Neural cell (in vitro differentiated cells): Measurements from ENCODE around the gene PCSK9. TPM values are rescaled to one million over a fixed set of nuclear protein-coding genes. Genes with fewer than 3 reads are reported as not detected.

Experiments
- H2AFZ ChIP-seq: fragments of 200-600, 300-800 bp; sonication (generic), shearing (Covaris generic); 2 replicates; pipeline ENCODE4 v1.6.0; 2014; ENCODE audit warnings: low read depth, mild to moderate bottlenecking, antibody characterized with exemption, low read length, moderate library complexity
- H3F3A ChIP-seq: fragments of 200-600 bp; shearing (Covaris generic); 2 replicates; pipeline ENCODE4 v1.6.1; 2016; ENCODE audit warnings: mild to moderate bottlenecking, moderate library complexity, mixed read lengths, antibody characterized with exemption, low read length; ENCODE audit not compliant: insufficient read depth, poor library complexity, severe bottlenecking
- H3K27ac ChIP-seq: fragments of 200-600, 300-800 bp; sonication (generic), shearing (Covaris generic); 2 replicates; pipeline ENCODE4 v1.5.1; 2014; ENCODE audit warnings: mild to moderate bottlenecking, low read length, moderate library complexity
- H3K27me3 ChIP-seq: fragments of 300-800, 200-600 bp; sonication (generic), shearing (Covaris generic); 2 replicates; pipeline ENCODE4 v1.6.0; 2014; ENCODE audit warnings: mild to moderate bottlenecking, low read depth, low read length, moderate library complexity; ENCODE audit not compliant: insufficient read depth
- H3K36me3 ChIP-seq: fragments of 300-800, 200-600 bp; sonication (generic), shearing (Covaris generic); 2 replicates; pipeline ENCODE4 v1.5.1; 2014; ENCODE audit warnings: mild to moderate bottlenecking, antibody characterized with exemption, low read length, moderate library complexity; ENCODE audit not compliant: insufficient read depth
- H3K4me2 ChIP-seq: fragments of 300-800, 200-600 bp; sonication (generic), shearing (Covaris generic); 2 replicates; pipeline ENCODE4 v1.6.0; 2014; ENCODE audit warnings: mild to moderate bottlenecking, low read length
- H3K4me3 ChIP-seq: fragments of 300-800, 200-600 bp; sonication (generic), shearing (Covaris generic); 2 replicates; pipeline ENCODE4 v1.5.1; 2014; ENCODE audit warnings: mild to moderate bottlenecking, low read length, moderate library complexity
- H3K79me2 ChIP-seq: fragments of 200-600 bp; shearing (Covaris generic); replicated peaks from 2 replicates; pipeline ENCODE4 v1.6.0; 2014; ENCODE audit warnings: mild to moderate bottlenecking, low read length, moderate library complexity; ENCODE audit not compliant: insufficient read depth
- H3K9ac ChIP-seq: fragments of 300-800, 200-600 bp; sonication (generic), shearing (Covaris generic); 2 replicates; pipeline ENCODE4 v1.6.1; 2016; ENCODE audit warnings: mild to moderate bottlenecking, low read length, mixed read lengths
- H3K9me2 ChIP-seq: fragments of 200-600 bp; shearing (Covaris generic); 2 replicates; pipeline ENCODE4 v1.6.1; 2016; ENCODE audit warnings: mild to moderate bottlenecking, low read length, mixed read lengths; ENCODE audit not compliant: insufficient read depth
- H3K9me3 ChIP-seq: fragments of 200-600, 300-800 bp; sonication (generic), shearing (Covaris generic); 2 replicates; pipeline ENCODE4 v1.6.1; 2016; ENCODE audit warnings: mild to moderate bottlenecking, mixed run types, low read length, moderate library complexity, mixed read lengths
- H4K20me1 ChIP-seq: fragments of 200-600 bp; shearing (Covaris generic); 2 replicates; pipeline ENCODE4 v1.6.1; 2016; ENCODE audit warnings: mild to moderate bottlenecking, mixed run types; ENCODE audit not compliant: insufficient read depth
- EP300 ChIP-seq: fragments of 450-650 bp; conservative IDR thresholded peaks from 2 replicates; pipeline ENCODE4 v1.6.1; 2014; ENCODE audit warnings: antibody characterized with exemption, mild to moderate bottlenecking, moderate library complexity; ENCODE audit not compliant: poor library complexity, severe bottlenecking
- EZH2 ChIP-seq: fragments of 200-600, 300-800 bp; shearing (Covaris generic), sonication (generic); IDR thresholded peaks from 2 replicates; pipeline ENCODE4 v1.6.1; 2014; ENCODE audit warnings: antibody characterized with exemption, low read length, borderline replicate concordance, mild to moderate bottlenecking; ENCODE audit not compliant: insufficient read depth, poor library complexity, severe bottlenecking
- MXI1 ChIP-seq: fragments of 450-650 bp; conservative IDR thresholded peaks from 2 replicates; pipeline ENCODE4 v1.6.1; 2014; ENCODE audit warnings: antibody characterized with exemption, mild to moderate bottlenecking; ENCODE audit not compliant: poor library complexity, severe bottlenecking
- POLR2AphosphoS5 ChIP-seq: IDR thresholded peaks from 2 replicates; pipeline ENCODE4 v1.6.1; 2012
- RAD21 ChIP-seq: fragments of 450-650 bp; conservative IDR thresholded peaks from 2 replicates; pipeline ENCODE4 v1.6.1; 2014; ENCODE audit warnings: antibody characterized with exemption, mild to moderate bottlenecking, moderate library complexity
- SMC3 ChIP-seq: fragments of 450-650 bp; conservative IDR thresholded peaks from 2 replicates; pipeline ENCODE4 v1.6.1; 2014; ENCODE audit warnings: antibody characterized with exemption, mild to moderate bottlenecking, moderate library complexity; ENCODE audit not compliant: poor library complexity
- TAF1 ChIP-seq: IDR thresholded peaks from 2 replicates; pipeline ENCODE4 v1.6.1; 2012; ENCODE audit warnings: low read depth
- polyA plus RNA-seq: library from polyadenylated mRNA; depleted of rRNA; stranded (reverse); fragments of >200 nt; gene quantifications from 2 replicates; pipeline ENCODE4 v1.2.3, GENCODE V29; 2014
- TF ChIP-seq, protein P1 (sequence below): IDR thresholded peaks from 2 replicates; pipeline ENCODE4 v1.6.1; 2012; ENCODE audit warnings: borderline replicate concordance
- TF ChIP-seq, protein P2 (sequence below): fragments of 450-650 bp; IDR thresholded peaks from 2 replicates; pipeline ENCODE4 v1.5.1; 2014; ENCODE audit warnings: antibody characterized with exemption, mild to moderate bottlenecking, moderate library complexity; ENCODE audit not compliant: poor library complexity, severe bottlenecking

PCSK9 gene
- polyA plus RNA-seq, 1 donor from 2014 or later: not detected

GRCh38 chr1:55081188-55081904, 42.0 kb downstream of the PCSK9 start:
- H2AFZ ChIP-seq: no peak overlapping the region
- H3K9me2 ChIP-seq: no peaks in the 10 kb centered on the region
- no peaks in the 10 kb centered on the region for H3K9me3 ChIP-seq
- TF ChIP-seq, protein P1, sequence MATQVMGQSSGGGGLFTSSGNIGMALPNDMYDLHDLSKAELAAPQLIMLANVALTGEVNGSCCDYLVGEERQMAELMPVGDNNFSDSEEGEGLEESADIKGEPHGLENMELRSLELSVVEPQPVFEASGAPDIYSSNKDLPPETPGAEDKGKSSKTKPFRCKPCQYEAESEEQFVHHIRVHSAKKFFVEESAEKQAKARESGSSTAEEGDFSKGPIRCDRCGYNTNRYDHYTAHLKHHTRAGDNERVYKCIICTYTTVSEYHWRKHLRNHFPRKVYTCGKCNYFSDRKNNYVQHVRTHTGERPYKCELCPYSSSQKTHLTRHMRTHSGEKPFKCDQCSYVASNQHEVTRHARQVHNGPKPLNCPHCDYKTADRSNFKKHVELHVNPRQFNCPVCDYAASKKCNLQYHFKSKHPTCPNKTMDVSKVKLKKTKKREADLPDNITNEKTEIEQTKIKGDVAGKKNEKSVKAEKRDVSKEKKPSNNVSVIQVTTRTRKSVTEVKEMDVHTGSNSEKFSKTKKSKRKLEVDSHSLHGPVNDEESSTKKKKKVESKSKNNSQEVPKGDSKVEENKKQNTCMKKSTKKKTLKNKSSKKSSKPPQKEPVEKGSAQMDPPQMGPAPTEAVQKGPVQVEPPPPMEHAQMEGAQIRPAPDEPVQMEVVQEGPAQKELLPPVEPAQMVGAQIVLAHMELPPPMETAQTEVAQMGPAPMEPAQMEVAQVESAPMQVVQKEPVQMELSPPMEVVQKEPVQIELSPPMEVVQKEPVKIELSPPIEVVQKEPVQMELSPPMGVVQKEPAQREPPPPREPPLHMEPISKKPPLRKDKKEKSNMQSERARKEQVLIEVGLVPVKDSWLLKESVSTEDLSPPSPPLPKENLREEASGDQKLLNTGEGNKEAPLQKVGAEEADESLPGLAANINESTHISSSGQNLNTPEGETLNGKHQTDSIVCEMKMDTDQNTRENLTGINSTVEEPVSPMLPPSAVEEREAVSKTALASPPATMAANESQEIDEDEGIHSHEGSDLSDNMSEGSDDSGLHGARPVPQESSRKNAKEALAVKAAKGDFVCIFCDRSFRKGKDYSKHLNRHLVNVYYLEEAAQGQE: no peak
- no peak for TF ChIP-seq TAF1
- no peak for TF ChIP-seq RAD21
- TF ChIP-seq POLR2AphosphoS5: no peak
- no peak for TF ChIP-seq SMC3
- no peak for TF ChIP-seq EZH2
- no peak for TF ChIP-seq MXI1
- TF ChIP-seq, protein P2, sequence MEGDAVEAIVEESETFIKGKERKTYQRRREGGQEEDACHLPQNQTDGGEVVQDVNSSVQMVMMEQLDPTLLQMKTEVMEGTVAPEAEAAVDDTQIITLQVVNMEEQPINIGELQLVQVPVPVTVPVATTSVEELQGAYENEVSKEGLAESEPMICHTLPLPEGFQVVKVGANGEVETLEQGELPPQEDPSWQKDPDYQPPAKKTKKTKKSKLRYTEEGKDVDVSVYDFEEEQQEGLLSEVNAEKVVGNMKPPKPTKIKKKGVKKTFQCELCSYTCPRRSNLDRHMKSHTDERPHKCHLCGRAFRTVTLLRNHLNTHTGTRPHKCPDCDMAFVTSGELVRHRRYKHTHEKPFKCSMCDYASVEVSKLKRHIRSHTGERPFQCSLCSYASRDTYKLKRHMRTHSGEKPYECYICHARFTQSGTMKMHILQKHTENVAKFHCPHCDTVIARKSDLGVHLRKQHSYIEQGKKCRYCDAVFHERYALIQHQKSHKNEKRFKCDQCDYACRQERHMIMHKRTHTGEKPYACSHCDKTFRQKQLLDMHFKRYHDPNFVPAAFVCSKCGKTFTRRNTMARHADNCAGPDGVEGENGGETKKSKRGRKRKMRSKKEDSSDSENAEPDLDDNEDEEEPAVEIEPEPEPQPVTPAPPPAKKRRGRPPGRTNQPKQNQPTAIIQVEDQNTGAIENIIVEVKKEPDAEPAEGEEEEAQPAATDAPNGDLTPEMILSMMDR: no peak
- TF ChIP-seq EP300: no peak
- peaks cover 23% of the 10 kb centered on the region for H3K36me3 ChIP-seq
- no peaks in the 10 kb centered on the region for H3K27me3 ChIP-seq
- H3K27ac ChIP-seq: no peak overlapping the region
- H3K4me2 ChIP-seq: no peak overlapping the region
- no peaks in the 10 kb centered on the region for H4K20me1 ChIP-seq
- no peak overlapping the region for H3K9ac ChIP-seq
- no peaks in the 10 kb centered on the region for H3F3A ChIP-seq
- H3K4me3 ChIP-seq: no peak overlapping the region
- no peaks in the 10 kb centered on the region for H3K79me2 ChIP-seq

- Histone ChIP-seq H3K27me3 (no peaks in the 10 kb centered on the region), H3K9me3 (no peaks in the 10 kb centered on the region), H3K79me2 (no peaks in the 10 kb centered on the region), H3F3A (no peaks in the 10 kb centered on the region), H3K9me2 (no peaks in the 10 kb centered on the region), H3K9ac (no peak overlapping the region), H3K4me2 (no peak overlapping the region), H3K27ac (no peak overlapping the region), H3K4me3 (no peak overlapping the region), H2AFZ (no peak overlapping the region), H4K20me1 (no peaks in the 10 kb centered on the region), H3K36me3 (peaks cover 23% of the 10 kb centered on the region)
- TF ChIP-seq, protein P2: no peak
- TF ChIP-seq, protein P1: no peak
- TF ChIP-seq TAF1: no peak
- no peak for TF ChIP-seq MXI1
- TF ChIP-seq EP300: no peak
- no peak for TF ChIP-seq SMC3
- TF ChIP-seq POLR2AphosphoS5: no peak
- no peak for TF ChIP-seq RAD21
- TF ChIP-seq EZH2: no peak
Measured at GRCh38 chr1:55081905-55082296, 42.6 kb downstream of the PCSK9 start.
